SK-N-MC (cell line): ENCODE data around the gene CFAP69.

Source experiments
- EZH2 ChIP-seq: fragments of 200-600 bp; sonication (generic); IDR thresholded peaks from one replicate; pipeline ENCODE4 v1.6.1; 2017; ENCODE audit warnings: antibody characterized with exemption
- POLR2AphosphoS5 ChIP-seq: IDR thresholded peaks from 2 replicates; pipeline ENCODE4 v1.6.1; 2012; ENCODE audit warnings: mild to moderate bottlenecking, low read depth, low read length, borderline replicate concordance

DNA sequence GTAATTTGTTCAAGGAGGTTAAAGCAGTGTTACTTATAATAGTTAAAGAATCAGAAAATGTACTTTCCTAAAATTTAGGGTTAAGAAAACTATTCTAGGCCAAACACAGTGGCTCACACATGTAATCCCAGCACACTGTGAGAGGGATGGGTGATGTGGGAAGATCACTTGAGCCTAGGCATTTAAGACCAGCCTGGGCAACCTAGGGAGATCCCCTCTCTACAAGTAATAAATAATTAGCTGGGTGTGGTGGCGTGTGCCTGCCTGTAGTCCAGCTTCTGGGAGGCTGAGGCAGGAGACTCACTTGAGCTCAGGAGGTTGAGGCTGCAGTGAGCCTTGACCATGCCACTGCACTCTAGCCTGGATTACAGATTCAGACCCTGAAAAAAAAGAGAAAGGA lies 37.0 kb upstream of the CFAP69 start:
- TF ChIP-seq EZH2 (no peak), POLR2AphosphoS5 (peak; percentile 46; the same call in 1 of the 2 replicates)
